ENCODE measurements around the gene KRT2. TPM values are rescaled to one million over a fixed set of nuclear protein-coding genes. Genes with fewer than 3 reads are reported as not detected.

KRT2 gene
- total and polyA plus RNA-seq, 2 donors (not counting 3 experiments of a cell fraction or from before 2014, with no cell fraction given) = not detected

DNA sequence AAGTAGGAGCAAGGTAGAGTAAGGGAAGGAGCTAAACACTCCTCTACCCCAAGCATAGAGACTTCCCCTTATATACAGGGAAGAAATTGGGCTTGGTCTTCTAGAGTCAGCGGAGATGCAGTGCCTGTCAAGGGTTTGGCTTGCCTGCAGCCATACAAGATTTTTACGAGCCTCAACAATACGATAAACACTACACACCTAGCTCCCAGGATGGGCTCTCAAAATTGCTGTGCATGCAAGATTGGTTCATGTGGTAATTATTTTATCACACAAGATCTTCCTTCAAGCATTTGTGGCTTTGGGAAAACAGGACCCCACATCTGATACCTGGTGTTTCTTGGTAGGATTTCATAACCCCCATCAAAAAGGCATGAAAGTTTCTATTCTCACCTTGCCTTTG lies 28.4 kb upstream of the KRT2 start, which contains the start of gene KRT1:
Gene KRT1 (minus strand): TSS at position 45 of the 400 bp plus-strand sequence. CDS start 59 bp downstream, outside the sequence.
- intact Hi-C loops (cut with micrococcal nuclease) = no loop called here

More for the DNA sequence above, 28.4 kb upstream of the KRT2 start, which contains the start of gene KRT1:
- H4K20me1 ChIP-seq (replicated peaks; ENCODE audit: control insufficient read depth, extremely low read depth, insufficient read depth, low read length) = no peaks in the 10 kb centered on the region
- no peaks in the 10 kb centered on the region for H3K4me1 ChIP-seq (ENCODE audit: control insufficient read depth, extremely low read depth, insufficient read depth, low read length)
- H3K27me3 ChIP-seq (ENCODE audit: control insufficient read depth in 2 of 2, insufficient read depth in 2 of 2, low read length in 2 of 2) = no peaks in the 10 kb centered on the region
- H3K9ac ChIP-seq (replicated peaks; ENCODE audit: extremely low read depth, insufficient read depth, low read length) = no peak within 1 kb of the TSS
- POLR2A ChIA-PET = no interaction called here
- CTCF ChIA-PET = no interaction called here
- no peak within 1 kb of the TSS for H3K4me3 ChIP-seq (replicated peaks in 1 of 3; ENCODE audit: insufficient read depth in 1 of 3, low read depth in 1 of 3, low read length in 3 of 3)
- BruUV-seq (replicated peaks) = no TSS peak
- FAIRE-seq (no peak), DNase-seq (ENCODE audit: low read depth, low spot score) (no peak)
- TF ChIP-seq GATA2 (IDR thresholded peaks at IDR 0.05; ENCODE audit: insufficient read depth, insufficient read length, low read depth, low read length) (no peak), MYC (IDR thresholded peaks at IDR 0.05; ENCODE audit: low read depth, low read length) (no peak), CTCF (IDR thresholded peaks at IDR 0.05; ENCODE audit: extremely low read depth in 1 of 2, insufficient read depth in 1 of 2, low read depth in 1 of 2, low read length in 2 of 2) (no peak), EZH2 (IDR thresholded peaks at IDR 0.05; ENCODE audit: borderline replicate concordance, low read depth, low read length, severe bottlenecking) (no peak), POLR2AphosphoS5 (IDR thresholded peaks at IDR 0.05; ENCODE audit: insufficient read depth, low read depth, low read length) (no peak), FOS (IDR thresholded peaks at IDR 0.05; ENCODE audit: borderline replicate concordance, insufficient read depth, low read length) (no peak), JUN (IDR thresholded peaks at IDR 0.05; ENCODE audit: borderline replicate concordance, insufficient read depth, insufficient read length, low read depth) (no peak), POLR2A (IDR thresholded peaks at IDR 0.05; ENCODE audit: low read depth, low read length) (no peak)
- TF ChIP-seq, protein P1, sequence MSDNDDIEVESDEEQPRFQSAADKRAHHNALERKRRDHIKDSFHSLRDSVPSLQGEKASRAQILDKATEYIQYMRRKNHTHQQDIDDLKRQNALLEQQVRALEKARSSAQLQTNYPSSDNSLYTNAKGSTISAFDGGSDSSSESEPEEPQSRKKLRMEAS (IDR thresholded peaks at IDR 0.05; ENCODE audit: insufficient read depth, insufficient read length) = no peak
- no peak within 1 kb of the TSS for H3K4me2 ChIP-seq (ENCODE audit: insufficient read depth, low read length)
- no peak within 1 kb of the TSS for H2AFZ ChIP-seq (ENCODE audit: low read depth, low read length)
- H3K27ac ChIP-seq (ENCODE audit: insufficient read depth, low read depth, low read length) = no peak within 1 kb of the TSS
- H3K36me3 ChIP-seq (ENCODE audit: control insufficient read depth in 2 of 2, extremely low read depth in 1 of 2, insufficient read depth in 2 of 2, low read length in 2 of 2) = no peaks in the 10 kb centered on the region
- dilution Hi-C loops (cut with MboI; ENCODE audit: extremely low pct_ligation_motif_present, low sequenced_read_pairs) = no loop called here
- H3K9me1 ChIP-seq (replicated peaks; ENCODE audit: control insufficient read depth, extremely low read depth, insufficient read depth, low read length) = no peaks in the 10 kb centered on the region
- no peaks in the 10 kb centered on the region for H3K9me3 ChIP-seq (replicated peaks; ENCODE audit: control insufficient read depth, insufficient read depth, low read length)
- no peaks in the 10 kb centered on the region for H3K79me2 ChIP-seq (ENCODE audit: control insufficient read depth, insufficient read depth, low read length)

Data from endothelial cell of umbilical vein (primary cell).